Measurements from ENCODE around the gene LRRC57. TPM values are rescaled to one million over a fixed set of nuclear protein-coding genes. Genes with fewer than 3 reads are reported as not detected.

Gene LRRC57
- total RNA-seq (10 to 100 TPM in 1 of 2 donors, 1 to 10 TPM in 1; 7.4 to 14.1 TPM), polyA plus RNA-seq (1 to 10 TPM; 2.7 to 3.2 TPM)

DNA sequence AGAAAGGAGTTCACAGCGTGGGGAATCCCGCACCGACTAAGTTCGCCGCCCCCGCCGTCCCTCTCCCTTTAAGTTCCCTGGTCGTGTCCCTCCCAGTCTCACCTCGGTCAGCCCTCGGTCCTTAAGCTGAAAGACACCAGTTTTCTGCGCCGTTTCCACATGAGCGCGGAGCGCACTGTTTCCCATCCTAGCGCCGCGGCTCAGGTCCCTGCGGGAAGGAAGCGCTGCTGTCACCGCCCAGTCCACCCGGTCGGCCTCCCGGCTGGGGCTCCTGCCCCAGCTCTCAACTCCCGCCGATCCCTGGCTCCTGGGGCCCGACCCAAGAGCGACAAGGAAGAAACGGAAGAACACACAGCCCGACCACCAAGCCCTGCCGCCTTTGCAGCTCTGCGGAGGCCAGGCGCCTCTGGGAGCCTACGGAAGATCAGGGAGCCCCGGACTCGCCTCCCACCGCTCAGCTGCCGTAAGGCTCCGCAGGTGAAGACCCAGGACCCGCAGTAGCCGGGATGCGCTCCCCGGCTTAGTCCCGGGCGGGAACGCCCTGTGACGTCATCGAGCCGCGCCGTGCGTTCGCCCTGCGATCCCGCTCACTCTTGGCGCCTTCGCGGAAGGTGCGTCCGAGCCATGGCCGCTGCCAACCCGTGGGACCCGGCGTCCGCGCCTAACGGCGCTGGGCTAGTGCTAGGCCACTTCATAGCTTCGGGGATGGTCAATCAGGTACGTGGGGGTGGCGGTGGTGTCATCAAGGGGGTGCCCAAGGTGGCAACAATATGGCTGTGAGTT is at the start of gene LRRC57, which contains the start of gene HAUS2:
TSS of gene LRRC57 (minus strand) at position 545 of the 783 bp plus-strand sequence. CDS start at position 186, 359 bp downstream.
TSS of gene HAUS2 (plus strand) at position 590 of the 783 bp plus-strand sequence. CDS start at position 625, 35 bp downstream.
- H3K4me1 ChIP-seq (ENCODE audit: control insufficient read depth in 4 of 4, insufficient read depth in 4 of 4, low read length in 3 of 4), result peaks cover 2 to 13% (median 11%) of the 10 kb centered on the region in 4 donors
- no peak for TF ChIP-seq SP1 (IDR thresholded peaks at IDR 0.05)
- no peak for TF ChIP-seq MAX (IDR thresholded peaks at IDR 0.05)
- peak in 1 of 2 donors; percentile 30 for TF ChIP-seq JUND (IDR thresholded peaks at IDR 0.05)
- TF ChIP-seq YY1 (IDR thresholded peaks at IDR 0.05), result peak; percentile 96
- TF ChIP-seq GABPA (IDR thresholded peaks at IDR 0.05 in 1 of 2, conservative IDR thresholded peaks at IDR 0.05 in 1 of 2), result peak in 1 of 2 donors; percentile 28
- peak in 1 of 2 donors; percentile 6 for TF ChIP-seq RAD21 (IDR thresholded peaks at IDR 0.05)
- H3K4me3 ChIP-seq (ENCODE audit: low read depth in 1 of 3, low read length in 3 of 3), result peak within 1 kb of the TSS; percentile 88 to 100 (median 95)
- peak within 1 kb of the TSS; percentile 61 to 98 for H3K9ac ChIP-seq (ENCODE audit: low read depth in 1 of 2, low read length in 2 of 2)
- H3K27ac ChIP-seq (ENCODE audit: low read depth in 1 of 2, low read length in 2 of 2), result peak within 1 kb of the TSS; percentile 85 to 94
- H3K9me3 ChIP-seq (ENCODE audit: control insufficient read depth in 4 of 4, low read length in 3 of 4), result no peaks in the 10 kb centered on the region
- H3K27me3 ChIP-seq (ENCODE audit: control insufficient read depth in 4 of 4, insufficient read depth in 4 of 4, low read length in 3 of 4), result no peaks in the 10 kb centered on the region
- DNase-seq (ENCODE audit: low spot score), result peak; percentile 93
- H3K36me3 ChIP-seq (ENCODE audit: control insufficient read depth in 4 of 4, insufficient read depth in 3 of 4, low read depth in 1 of 4, low read length in 3 of 4), result peaks cover 0 to 19% (median 12%) of the 10 kb centered on the region in 4 donors
- under 1% methylated on average over 71 of the region's 71 CpGs for WGBS

DNA sequence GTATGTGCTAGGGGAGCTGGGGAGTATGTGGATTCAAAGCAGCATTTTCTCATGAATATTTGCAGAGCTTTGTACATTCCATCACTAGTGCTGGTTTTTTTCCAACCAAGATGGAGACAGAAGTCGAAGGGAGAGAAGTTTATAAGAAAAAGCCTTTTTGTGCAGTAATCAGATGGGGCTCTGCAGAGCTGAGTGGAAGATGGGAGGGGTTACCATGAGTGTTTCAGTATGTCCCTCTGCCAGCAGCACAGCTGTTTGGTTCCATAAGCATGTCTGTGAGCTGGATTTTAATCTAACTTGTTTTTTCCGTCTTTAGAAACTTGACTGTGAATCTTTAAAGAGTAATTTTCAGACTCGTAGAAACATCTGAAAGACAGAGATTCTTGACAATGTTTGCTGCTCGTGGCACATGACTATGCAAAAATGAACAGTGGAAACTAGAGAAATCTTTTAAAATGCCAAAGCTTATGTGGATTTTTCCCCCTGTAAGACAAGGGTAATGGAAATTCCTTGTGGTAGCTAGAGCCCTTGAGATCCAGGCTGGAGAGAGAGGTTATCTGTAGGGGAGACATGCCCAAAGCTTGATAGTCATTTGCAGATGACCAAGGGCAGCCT is 47.1 kb upstream of the LRRC57 start:
- no peak for DNase-seq (ENCODE audit: low spot score)
- H3K27me3 ChIP-seq (ENCODE audit: control insufficient read depth in 4 of 4, insufficient read depth in 4 of 4, low read length in 3 of 4), result no peaks in the 10 kb centered on the region
- peaks cover 0 to 12% (median 7%) of the 10 kb centered on the region in 4 donors for H3K4me1 ChIP-seq (ENCODE audit: control insufficient read depth in 4 of 4, insufficient read depth in 4 of 4, low read length in 3 of 4)
- TF ChIP-seq HNF4A (conservative IDR thresholded peaks at IDR 0.05) (no peak), FOXA2 (IDR thresholded peaks at IDR 0.05) (no peak)
- H3K9me3 ChIP-seq (ENCODE audit: control insufficient read depth in 4 of 4, low read length in 3 of 4), result no peaks in the 10 kb centered on the region
- no peaks in the 10 kb centered on the region for H3K36me3 ChIP-seq (ENCODE audit: control insufficient read depth in 4 of 4, insufficient read depth in 3 of 4, low read depth in 1 of 4, low read length in 3 of 4)
- no peak overlapping the region for H3K9ac ChIP-seq (ENCODE audit: low read depth in 1 of 2, low read length in 2 of 2)
- H3K27ac ChIP-seq (ENCODE audit: low read depth in 1 of 2, low read length in 2 of 2), result no peak overlapping the region
- H3K4me3 ChIP-seq (ENCODE audit: low read depth in 1 of 3, low read length in 3 of 3), result no peak overlapping the region
- 77% methylated on average over 4 of the region's 4 CpGs for WGBS

GRCh38 chr15:42594095-42594494 is 45.5 kb upstream of the LRRC57 start:
- Histone ChIP-seq H3K4me3 (ENCODE audit: low read depth in 1 of 3, low read length in 3 of 3) (no peak overlapping the region), H3K27ac (ENCODE audit: low read depth in 1 of 2, low read length in 2 of 2) (no peak overlapping the region), H3K27me3 (ENCODE audit: control insufficient read depth in 4 of 4, insufficient read depth in 4 of 4, low read length in 3 of 4) (no peaks in the 10 kb centered on the region), H3K9ac (ENCODE audit: low read depth in 1 of 2, low read length in 2 of 2) (no peak overlapping the region), H3K9me3 (ENCODE audit: control insufficient read depth in 4 of 4, low read length in 3 of 4) (no peaks in the 10 kb centered on the region), H3K4me1 (ENCODE audit: control insufficient read depth in 4 of 4, insufficient read depth in 4 of 4, low read length in 3 of 4) (peaks cover 0 to 12% (median 7%) of the 10 kb centered on the region in 4 donors), H3K36me3 (ENCODE audit: control insufficient read depth in 4 of 4, insufficient read depth in 3 of 4, low read depth in 1 of 4, low read length in 3 of 4) (no peaks in the 10 kb centered on the region)
- DNase-seq (ENCODE audit: low spot score), result no peak
- 85% methylated on average over 5 of the region's 5 CpGs for WGBS
- TF ChIP-seq MAX (IDR thresholded peaks at IDR 0.05) (no peak), FOXA1 (IDR thresholded peaks at IDR 0.05) (no peak), HNF4A (conservative IDR thresholded peaks at IDR 0.05) (no peak), NR2F2 (IDR thresholded peaks at IDR 0.05) (no peak), YY1 (IDR thresholded peaks at IDR 0.05) (no peak), TAF1 (conservative IDR thresholded peaks at IDR 0.05) (no peak), RXRA (IDR thresholded peaks at IDR 0.05) (no peak), GABPA (IDR thresholded peaks at IDR 0.05 in 1 of 2, conservative IDR thresholded peaks at IDR 0.05 in 1 of 2) (no peak), FOXA2 (IDR thresholded peaks at IDR 0.05) (no peak), RAD21 (IDR thresholded peaks at IDR 0.05) (no peak)
- TF ChIP-seq, protein P1, sequence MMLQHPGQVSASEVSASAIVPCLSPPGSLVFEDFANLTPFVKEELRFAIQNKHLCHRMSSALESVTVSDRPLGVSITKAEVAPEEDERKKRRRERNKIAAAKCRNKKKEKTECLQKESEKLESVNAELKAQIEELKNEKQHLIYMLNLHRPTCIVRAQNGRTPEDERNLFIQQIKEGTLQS (IDR thresholded peaks at IDR 0.05), result no peak
- TF ChIP-seq, protein P2, sequence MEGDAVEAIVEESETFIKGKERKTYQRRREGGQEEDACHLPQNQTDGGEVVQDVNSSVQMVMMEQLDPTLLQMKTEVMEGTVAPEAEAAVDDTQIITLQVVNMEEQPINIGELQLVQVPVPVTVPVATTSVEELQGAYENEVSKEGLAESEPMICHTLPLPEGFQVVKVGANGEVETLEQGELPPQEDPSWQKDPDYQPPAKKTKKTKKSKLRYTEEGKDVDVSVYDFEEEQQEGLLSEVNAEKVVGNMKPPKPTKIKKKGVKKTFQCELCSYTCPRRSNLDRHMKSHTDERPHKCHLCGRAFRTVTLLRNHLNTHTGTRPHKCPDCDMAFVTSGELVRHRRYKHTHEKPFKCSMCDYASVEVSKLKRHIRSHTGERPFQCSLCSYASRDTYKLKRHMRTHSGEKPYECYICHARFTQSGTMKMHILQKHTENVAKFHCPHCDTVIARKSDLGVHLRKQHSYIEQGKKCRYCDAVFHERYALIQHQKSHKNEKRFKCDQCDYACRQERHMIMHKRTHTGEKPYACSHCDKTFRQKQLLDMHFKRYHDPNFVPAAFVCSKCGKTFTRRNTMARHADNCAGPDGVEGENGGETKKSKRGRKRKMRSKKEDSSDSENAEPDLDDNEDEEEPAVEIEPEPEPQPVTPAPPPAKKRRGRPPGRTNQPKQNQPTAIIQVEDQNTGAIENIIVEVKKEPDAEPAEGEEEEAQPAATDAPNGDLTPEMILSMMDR (IDR thresholded peaks at IDR 0.05; ENCODE audit: low read depth, low read length, missing input control), result no peak
